ENCODE measurements around the gene TBC1D22A.

- TF ChIP-seq ELK1 (CRISPR knock-in tag; IDR thresholded peaks at IDR 0.05) (no peak), ARID1B (IDR thresholded peaks at IDR 0.05) (no peak), ARNT (IDR thresholded peaks at IDR 0.05) (no peak), PCBP2 (IDR thresholded peaks at IDR 0.05; ENCODE audit: low read depth, low read length, poor library complexity, severe bottlenecking) (no peak)
- TF ChIP-seq, protein P1, sequence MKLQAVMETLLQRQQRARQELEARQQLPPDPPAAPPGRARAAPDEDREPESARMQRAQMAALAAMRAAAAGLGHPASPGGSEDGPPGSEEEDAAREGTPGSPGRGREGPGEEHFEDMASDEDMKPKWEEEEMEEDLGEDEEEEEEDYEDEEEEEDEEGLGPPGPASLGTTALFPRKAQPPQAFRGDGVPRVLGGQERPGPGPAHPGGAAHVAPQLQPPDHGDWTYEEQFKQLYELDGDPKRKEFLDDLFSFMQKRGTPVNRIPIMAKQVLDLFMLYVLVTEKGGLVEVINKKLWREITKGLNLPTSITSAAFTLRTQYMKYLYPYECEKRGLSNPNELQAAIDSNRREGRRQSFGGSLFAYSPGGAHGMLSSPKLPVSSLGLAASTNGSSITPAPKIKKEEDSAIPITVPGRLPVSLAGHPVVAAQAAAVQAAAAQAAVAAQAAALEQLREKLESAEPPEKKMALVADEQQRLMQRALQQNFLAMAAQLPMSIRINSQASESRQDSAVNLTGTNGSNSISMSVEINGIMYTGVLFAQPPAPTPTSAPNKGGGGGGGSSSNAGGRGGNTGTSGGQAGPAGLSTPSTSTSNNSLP (IDR thresholded peaks at IDR 0.05; ENCODE audit: borderline replicate concordance, low read depth, low read length): no peak
Observed at GRCh38 chr22:47091921-47092700, 329.7 kb downstream of the TBC1D22A start.

Measured in K562 (cell line).